H1 (cell line): ENCODE results near the gene CACNA1E. TPM values are rescaled to one million over a fixed set of nuclear protein-coding genes. Genes with fewer than 3 reads are reported as not detected.

Experiments
- MAFK ChIP-seq: IDR thresholded peaks from 2 replicates; pipeline ENCODE4 v1.6.1; 2012; ENCODE audit warnings: low read depth, mild to moderate bottlenecking, improper control_type of control experiment, low read length
- MAX ChIP-seq: IDR thresholded peaks from 2 replicates; pipeline ENCODE4 v1.6.1; 2012; ENCODE audit warnings: inconsistent platforms
- polyA plus RNA-seq, 7 experiments: library from polyadenylated mRNA; depleted of rRNA in 3 of 7; stranded (reverse) in 5 of 7; unstranded in 2 of 7; fragments of >200 nt in 5 of 7; fragments of 200-250 nt in 2 of 7; gene quantifications; 1 replicate in 5 of 7; 2 replicates in 1 of 7; 4 replicates in 1 of 7; pipeline versions ENCODE4 v1.2.1 to v1.2.3, GENCODE V29; 2011 to 2013; ENCODE audit warnings: missing spikeins in 2 of 7, mixed read lengths in 2 of 7
- total RNA-seq: library from RNA; stranded (reverse); fragmentation: NEBNext Ultra II Directional; extraction: Animal tissue kit (Norgen Biotek cat#: 25700); gene quantifications from 2 replicates; pipeline ENCODE4 v1.2.1, GENCODE V29; 2021

The CACNA1E gene
- total and polyA plus RNA-seq, 2 of the 8 experiments (the other 6 are each of a cell fraction or from before 2014, with no cell fraction given) = 0.98 to 1.3 TPM

GRCh38 chr1:181577475-181577874, 94.2 kb downstream of the CACNA1E start (continued):
- TF ChIP-seq MAX = no peak
- no peak for TF ChIP-seq MAFK
